H1 (cell line): ENCODE measurements around the gene LAD1. TPM values are rescaled to one million over a fixed set of nuclear protein-coding genes. Genes with fewer than 3 reads are reported as not detected.

Experiments used
- CTCF ChIA-PET: fragments of 300-600 bp; sonication (Branson Sonifier 250); formaldehyde crosslinking; loops from one replicate; lab custom pipeline; 2021; ENCODE audit not compliant: partially characterized antibody; lab: Charles Lee
- POLR2A ChIA-PET: fragments of 300-600 bp; sonication (Branson Sonifier 250); formaldehyde crosslinking; loops from one replicate; lab custom pipeline; 2021; ENCODE audit warnings: inconsistent platforms; ENCODE audit not compliant: partially characterized antibody; lab: Charles Lee
- DNase-seq, 2 experiments: peaks; one replicate each; pipeline versions ENCODE4 v3.0.0 to v3.0.0-alpha.2; 2010 to 2022; ENCODE audit warnings: low spot score in 2 of 2, low read depth in 1 of 2, mixed read lengths in 1 of 2
- FAIRE-seq: peaks from 2 replicates; lab custom pipeline; 2011; peaks lifted over from hg19 to GRCh38; lab: Jason Lieb, UNC
- H2AFZ ChIP-seq: 2 replicates; pipeline ENCODE4 v1.8.1; 2012; ENCODE audit warnings: low read length, inconsistent platforms
- H2AK5ac ChIP-seq: 2 replicates; pipeline ENCODE4 v1.6.1; 2013; ENCODE audit warnings: low read depth, low read length
- H2BK120ac ChIP-seq: replicated peaks from 2 replicates; pipeline ENCODE3; 2013; ENCODE audit warnings: low read depth, low read length, inconsistent platforms
- H2BK12ac ChIP-seq: 2 replicates; pipeline ENCODE4 v1.6.1; 2013; ENCODE audit warnings: low read depth, low read length
- H2BK15ac ChIP-seq: 2 replicates; pipeline ENCODE4 v1.6.1; 2013; ENCODE audit warnings: low read length
- H2BK20ac ChIP-seq: 2 replicates; pipeline ENCODE4 v1.6.1; 2013; ENCODE audit warnings: low read length
- H2BK5ac ChIP-seq: 2 replicates; pipeline ENCODE4 v1.6.1; 2013; ENCODE audit warnings: low read depth, low read length
- H3K14ac ChIP-seq: 2 replicates; pipeline ENCODE4 v1.6.1; 2013; ENCODE audit warnings: inconsistent platforms; ENCODE audit not compliant: insufficient read length
- H3K18ac ChIP-seq: 2 replicates; pipeline ENCODE4 v1.6.1; 2013; ENCODE audit warnings: low read length; ENCODE audit errors: extremely low read depth
- H3K23ac ChIP-seq: 2 replicates; pipeline ENCODE4 v1.6.1; 2013; ENCODE audit warnings: inconsistent platforms; ENCODE audit not compliant: insufficient read length
- H3K23me2 ChIP-seq: 2 replicates; pipeline ENCODE4 v1.6.1; 2013; ENCODE audit warnings: low read depth, low read length
- H3K27ac ChIP-seq: 2 replicates; pipeline ENCODE4 v1.6.1; 2011; ENCODE audit warnings: low read depth, low read length, inconsistent platforms
- H3K27me3 ChIP-seq, 4 experiments: replicated peaks in 1 of 4; 1 replicate in 1 of 4; 2 replicates in 3 of 4; pipeline versions ENCODE4 v1.6.1 to v1.8.1; 2011 to 2013; ENCODE audit warnings: low read length in 3 of 4, mild to moderate bottlenecking in 3 of 4, inconsistent platforms in 2 of 4, mixed read lengths in 2 of 4, moderate library complexity in 1 of 4; ENCODE audit not compliant: control insufficient read depth in 3 of 4, insufficient read depth in 3 of 4; ENCODE audit errors: extremely low read depth in 1 of 4
- H3K36me3 ChIP-seq, 4 experiments: 2 replicates each; pipeline versions ENCODE4 v1.6.1 to v1.8.1; 2011 to 2013; ENCODE audit warnings: mild to moderate bottlenecking in 4 of 4, low read length in 3 of 4, moderate library complexity in 2 of 4, control low read depth in 1 of 4, inconsistent platforms in 1 of 4; ENCODE audit not compliant: insufficient read depth in 4 of 4, control insufficient read depth in 2 of 4
- H3K4ac ChIP-seq: replicated peaks from 2 replicates; pipeline ENCODE3; 2013; ENCODE audit warnings: low read length, low read depth, mixed read lengths, inconsistent platforms; ENCODE audit not compliant: insufficient read length
- H3K4me1 ChIP-seq, 4 experiments: replicated peaks in 1 of 4; 1 replicate in 1 of 4; 2 replicates in 3 of 4; pipeline versions ENCODE4 v1.6.1 to v1.8.1; 2011 to 2013; ENCODE audit warnings: low read length in 3 of 4, inconsistent platforms in 2 of 4, mixed read lengths in 1 of 4; ENCODE audit not compliant: insufficient read depth in 4 of 4, control insufficient read depth in 3 of 4
- H3K4me2 ChIP-seq, 2 experiments: 2 replicates each; pipeline versions ENCODE4 v1.6.1 to v1.8.1; 2011 to 2013; ENCODE audit warnings: low read depth in 2 of 2, low read length in 2 of 2, control low read depth in 1 of 2, inconsistent platforms in 1 of 2, mild to moderate bottlenecking in 1 of 2; ENCODE audit not compliant: insufficient read depth in 1 of 2
- H3K4me3 ChIP-seq, 4 experiments: fragments of 200-600, 300-600 bp in 1 of 4; sonication (generic), shearing (Covaris generic), sonication (Bioruptor Twin) in 1 of 4; 2 replicates each; pipeline versions ENCODE4 v1.5.1 to v1.8.1; 2011 to 2016; ENCODE audit warnings: low read length in 4 of 4, low read depth in 3 of 4, control low read depth in 2 of 4, inconsistent platforms in 2 of 4, mild to moderate bottlenecking in 2 of 4, mixed read lengths in 1 of 4, moderate library complexity in 1 of 4; ENCODE audit not compliant: insufficient read depth in 2 of 4; ENCODE audit errors: extremely low read depth in 1 of 4
- H3K56ac ChIP-seq: replicated peaks from 2 replicates; pipeline ENCODE3; 2013; ENCODE audit warnings: low read depth, mild to moderate bottlenecking, mixed read lengths, low read length, inconsistent platforms; ENCODE audit not compliant: insufficient read length
- H3K79me1 ChIP-seq: 2 replicates; pipeline ENCODE4 v1.6.1; 2013; ENCODE audit warnings: low read depth, low read length, control low read depth
- H3K79me2 ChIP-seq, 2 experiments: 2 replicates each; pipeline versions ENCODE4 v1.6.1 to v1.8.1; 2012 to 2013; ENCODE audit warnings: low read length in 2 of 2, mild to moderate bottlenecking in 2 of 2, inconsistent platforms in 1 of 2; ENCODE audit not compliant: insufficient read depth in 2 of 2, control insufficient read depth in 1 of 2
- H3K9ac ChIP-seq, 4 experiments: replicated peaks in 1 of 4; 1 replicate in 1 of 4; 2 replicates in 3 of 4; pipeline versions ENCODE4 v1.6.1 to v1.8.1; 2011 to 2013; ENCODE audit warnings: low read depth in 3 of 4, low read length in 3 of 4, control low read depth in 2 of 4, mild to moderate bottlenecking in 2 of 4, moderate library complexity in 2 of 4, inconsistent platforms in 1 of 4; ENCODE audit errors: extremely low read depth in 1 of 4
- H3K9me3 ChIP-seq, 2 experiments: 2 replicates each; pipeline versions ENCODE4 v1.6.1 to v1.8.1; 2012 to 2013; ENCODE audit warnings: mild to moderate bottlenecking in 2 of 2, moderate library complexity in 2 of 2, control low read depth in 1 of 2, inconsistent platforms in 1 of 2, low read depth in 1 of 2, low read length in 1 of 2, mixed read lengths in 1 of 2; ENCODE audit not compliant: insufficient read depth in 2 of 2
- H4K20me1 ChIP-seq, 2 experiments: replicated peaks in 1 of 2; 2 replicates each; pipeline versions ENCODE3 to v1.8.1; 2011 to 2013; ENCODE audit warnings: inconsistent platforms in 2 of 2, low read length in 2 of 2, mild to moderate bottlenecking in 1 of 2; ENCODE audit not compliant: insufficient read depth in 2 of 2, control insufficient read depth in 1 of 2
- H4K5ac ChIP-seq: 2 replicates; pipeline ENCODE4 v1.6.1; 2013; ENCODE audit warnings: low read length, low read depth, mixed read lengths, inconsistent platforms; ENCODE audit not compliant: insufficient read length
- H4K8ac ChIP-seq: 2 replicates; pipeline ENCODE4 v1.8.0; 2013; ENCODE audit warnings: mild to moderate bottlenecking, moderate library complexity, low read length, inconsistent platforms; ENCODE audit not compliant: insufficient read depth; ENCODE audit errors: extremely low read depth
- H4K91ac ChIP-seq: replicated peaks from 2 replicates; pipeline ENCODE3; 2013; ENCODE audit warnings: low read length, mixed read lengths, inconsistent platforms; ENCODE audit not compliant: insufficient read length
- FOSL1 ChIP-seq: IDR thresholded peaks from 2 replicates; pipeline ENCODE4 v1.6.1; 2011; ENCODE audit warnings: mild to moderate bottlenecking, low read depth, low read length, moderate library complexity; ENCODE audit not compliant: insufficient read depth
- GTF2F1 ChIP-seq: IDR thresholded peaks from 2 replicates; pipeline ENCODE4 v1.6.1; 2012; ENCODE audit warnings: low read depth, low read length, improper control_type of control experiment, borderline replicate concordance
- HDAC6 ChIP-seq: IDR thresholded peaks from one replicate; pipeline ENCODE4 v1.7.1; 2012; ENCODE audit warnings: low read depth, mild to moderate bottlenecking, inconsistent platforms, low read length, moderate library complexity
- MAFK ChIP-seq: IDR thresholded peaks from 2 replicates; pipeline ENCODE4 v1.6.1; 2012; ENCODE audit warnings: low read depth, mild to moderate bottlenecking, improper control_type of control experiment, low read length
- SIX5 ChIP-seq: IDR thresholded peaks from 2 replicates; pipeline ENCODE4 v1.6.1; 2011; ENCODE audit warnings: mild to moderate bottlenecking, low read depth, low read length
- SP4 ChIP-seq: IDR thresholded peaks from 2 replicates; pipeline ENCODE4 v1.6.1; 2012; ENCODE audit warnings: low read length, inconsistent platforms
- TCF12 ChIP-seq: IDR thresholded peaks from 2 replicates; pipeline ENCODE4 v1.6.1; 2011; ENCODE audit warnings: low read depth, mild to moderate bottlenecking, low read length
- TEAD4 ChIP-seq: IDR thresholded peaks from 2 replicates; pipeline ENCODE4 v1.6.1; 2012; ENCODE audit warnings: low read depth, low read length, inconsistent platforms, mixed read lengths
- ZNF274 ChIP-seq: IDR thresholded peaks from 2 replicates; pipeline ENCODE4 v1.7.0; 2012; ENCODE audit warnings: low read length, borderline replicate concordance; ENCODE audit errors: extremely low read depth
- WGBS, 2 experiments: shearing (Covaris generic) in 1 of 2; methylation state at CpG; one replicate each; pipeline versions ENCODE4 v1.1.6 to v1.1.7; 2013 to 2015; ENCODE audit warnings: low lambda C conversion rate in 2 of 2, mixed read lengths in 2 of 2, inconsistent platforms in 1 of 2, low coverage in 1 of 2, missing lambda C conversion rate in 1 of 2; ENCODE audit not compliant: insufficient replicate concordance in 2 of 2, insufficient coverage in 1 of 2, insufficient read length in 1 of 2; ENCODE audit errors: extremely low coverage in 1 of 2, missing lambda C conversion rate in 1 of 2; 5-methylcytosine and 5-hydroxymethylcytosine counted together
- polyA plus RNA-seq, 7 experiments: library from polyadenylated mRNA; depleted of rRNA in 3 of 7; stranded (reverse) in 5 of 7; unstranded in 2 of 7; fragments of >200 nt in 5 of 7; fragments of 200-250 nt in 2 of 7; gene quantifications; 1 replicate in 5 of 7; 2 replicates in 1 of 7; 4 replicates in 1 of 7; pipeline versions ENCODE4 v1.2.1 to v1.2.3, GENCODE V29; 2011 to 2013; ENCODE audit warnings: missing spikeins in 2 of 7, mixed read lengths in 2 of 7
- total RNA-seq: library from RNA; stranded (reverse); fragmentation: NEBNext Ultra II Directional; extraction: Animal tissue kit (Norgen Biotek cat#: 25700); gene quantifications from 2 replicates; pipeline ENCODE4 v1.2.1, GENCODE V29; 2021
- TF ChIP-seq, protein P1 (sequence below), 3 experiments: IDR thresholded peaks; 1 replicate in 2 of 3; 2 replicates in 1 of 3; pipeline versions ENCODE4 v1.5.1 to v1.6.1; 2011; ENCODE audit warnings: low read length in 3 of 3, mild to moderate bottlenecking in 3 of 3, inconsistent platforms in 2 of 3, low read depth in 1 of 3, moderate library complexity in 1 of 3; ENCODE audit not compliant: insufficient read depth in 1 of 3; ENCODE audit errors: control extremely low read depth in 1 of 3

The LAD1 gene
- total and polyA plus RNA-seq, 2 of the 8 experiments (the other 6 are each of a cell fraction or from before 2014, with no cell fraction given), result 9.3 to 32.8 TPM

- FAIRE-seq, result no peak
- 92% methylated on average over 11 of the region's 11 CpGs; no CpG with 5 or more reads in 1 of the 2 experiments for WGBS, 2 experiments
- CTCF ChIA-PET, result interaction anchor here (0.6 to 14.7 kb wide), 10 partner anchors 12 to 150 kb away, joined by 3 to 371 read pairs (median 16); partner anchors contain the start of genes TNNI1 and TNNT2
- no peak for TF ChIP-seq SP4
- no peak for TF ChIP-seq TCF12
- TF ChIP-seq HDAC6, result no peak
- no peak for TF ChIP-seq TEAD4
- TF ChIP-seq, protein P1, sequence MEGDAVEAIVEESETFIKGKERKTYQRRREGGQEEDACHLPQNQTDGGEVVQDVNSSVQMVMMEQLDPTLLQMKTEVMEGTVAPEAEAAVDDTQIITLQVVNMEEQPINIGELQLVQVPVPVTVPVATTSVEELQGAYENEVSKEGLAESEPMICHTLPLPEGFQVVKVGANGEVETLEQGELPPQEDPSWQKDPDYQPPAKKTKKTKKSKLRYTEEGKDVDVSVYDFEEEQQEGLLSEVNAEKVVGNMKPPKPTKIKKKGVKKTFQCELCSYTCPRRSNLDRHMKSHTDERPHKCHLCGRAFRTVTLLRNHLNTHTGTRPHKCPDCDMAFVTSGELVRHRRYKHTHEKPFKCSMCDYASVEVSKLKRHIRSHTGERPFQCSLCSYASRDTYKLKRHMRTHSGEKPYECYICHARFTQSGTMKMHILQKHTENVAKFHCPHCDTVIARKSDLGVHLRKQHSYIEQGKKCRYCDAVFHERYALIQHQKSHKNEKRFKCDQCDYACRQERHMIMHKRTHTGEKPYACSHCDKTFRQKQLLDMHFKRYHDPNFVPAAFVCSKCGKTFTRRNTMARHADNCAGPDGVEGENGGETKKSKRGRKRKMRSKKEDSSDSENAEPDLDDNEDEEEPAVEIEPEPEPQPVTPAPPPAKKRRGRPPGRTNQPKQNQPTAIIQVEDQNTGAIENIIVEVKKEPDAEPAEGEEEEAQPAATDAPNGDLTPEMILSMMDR (IDR thresholded peaks at IDR 0.05; ENCODE audit: control extremely low read depth in 1 of 3, insufficient read depth in 1 of 3, low read depth in 1 of 3, low read length in 3 of 3), result no peak
- no peak for TF ChIP-seq FOSL1
- TF ChIP-seq GTF2F1, result no peak
- no peak for TF ChIP-seq MAFK
- TF ChIP-seq ZNF274, result no peak
- no peak for TF ChIP-seq SIX5
These were observed 5.8 kb upstream of the LAD1 start for GRCh38 chr1:201404722-201405483.

More at GRCh38 chr1:201404722-201405483, 5.8 kb upstream of the LAD1 start:
- no peak overlapping the region for H3K14ac ChIP-seq
- no peak overlapping the region for H2BK20ac ChIP-seq
- H2AK5ac ChIP-seq, result no peak overlapping the region
- H2AFZ ChIP-seq, result no peak overlapping the region
- no peaks in the 10 kb centered on the region for H3K36me3 ChIP-seq
- DNase-seq, result no peak
- H4K5ac ChIP-seq, result no peak overlapping the region
- H4K91ac ChIP-seq, result no peak overlapping the region
- no peak overlapping the region for H2BK5ac ChIP-seq
- no peak overlapping the region for H4K8ac ChIP-seq
- no peak overlapping the region for H3K27ac ChIP-seq
- no peak overlapping the region for H3K56ac ChIP-seq
- no peak overlapping the region for H3K23ac ChIP-seq
- H3K23me2 ChIP-seq, result no peaks in the 10 kb centered on the region
- no peaks in the 10 kb centered on the region for H3K79me1 ChIP-seq
- H3K79me2 ChIP-seq, result no peaks in the 10 kb centered on the region
- H3K27me3 ChIP-seq, result peaks cover 0 to 8% (median under 1%) of the 10 kb centered on the region in 4 experiments; a peak in 5 of 7 replicates
- no peak overlapping the region for H3K4ac ChIP-seq
- H4K20me1 ChIP-seq, result no peaks in the 10 kb centered on the region
- H3K9me3 ChIP-seq, result no peaks in the 10 kb centered on the region
- H3K9ac ChIP-seq, result no peak overlapping the region
- no peak overlapping the region for H3K4me2 ChIP-seq
- POLR2A ChIA-PET, result interaction anchor here (0.6 to 4.9 kb wide), 7 partner anchors 8 to 332 kb away, joined by 3 to 18 read pairs (median 3); no protein-coding TSS in a partner anchor
- H3K4me3 ChIP-seq, result no peak overlapping the region
- H3K4me1 ChIP-seq, result peaks cover 0 to 10% (median 4%) of the 10 kb centered on the region in 4 experiments; a peak in 6 of 7 replicates
- H2BK12ac ChIP-seq, result no peak overlapping the region
- no peak overlapping the region for H2BK15ac ChIP-seq
- no peak overlapping the region for H2BK120ac ChIP-seq
- H3K18ac ChIP-seq, result no peak overlapping the region
